ENCODE results near the gene B3GNT4. TPM values are rescaled to one million over a fixed set of nuclear protein-coding genes. Genes with fewer than 3 reads are reported as not detected.

Gene B3GNT4
- total and polyA plus RNA-seq, 7 donors: under 0.01 to 1.0 (median 0.55) TPM; not detected in 2

DNA sequence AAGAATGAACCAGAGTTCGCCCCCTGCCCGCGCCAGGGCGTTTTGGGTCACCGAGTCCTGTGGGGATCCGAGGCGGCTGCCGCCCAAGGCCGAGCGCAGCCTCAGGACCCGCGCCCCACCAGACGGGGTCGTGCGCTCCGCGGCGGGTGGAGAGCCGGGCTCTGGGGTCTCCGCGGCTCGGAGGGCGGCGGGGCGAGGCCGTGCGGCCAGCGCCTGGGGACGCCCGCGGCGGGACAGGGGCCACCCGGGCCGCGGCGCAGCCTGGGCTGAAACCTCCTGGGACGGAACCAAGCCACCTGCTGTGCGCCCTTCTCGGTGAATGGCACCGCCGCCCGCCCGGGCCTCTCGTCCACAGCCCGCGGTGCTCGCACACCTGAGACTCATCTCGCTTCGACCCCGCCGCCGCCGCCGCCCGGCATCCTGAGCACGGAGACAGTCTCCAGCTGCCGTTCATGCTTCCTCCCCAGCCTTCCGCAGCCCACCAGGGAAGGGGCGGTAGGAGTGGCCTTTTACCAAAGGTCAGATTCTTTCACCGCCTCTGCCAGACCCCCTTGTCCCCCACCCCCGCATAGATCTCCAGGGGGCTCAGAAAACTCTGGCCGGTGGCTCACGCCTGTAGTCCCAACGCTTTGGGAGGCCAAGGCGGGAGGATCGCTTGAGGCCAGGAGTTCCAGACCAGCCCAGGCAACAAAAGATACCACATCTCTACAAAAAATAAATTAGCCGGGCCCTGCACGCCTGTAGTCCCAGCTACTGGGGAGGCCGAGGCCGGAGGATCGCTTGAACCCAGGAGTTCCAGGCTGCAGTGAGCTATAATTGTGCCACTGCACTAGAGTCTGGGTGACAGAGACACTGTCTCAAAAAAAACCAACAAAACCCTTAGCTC is 901 bp downstream of the B3GNT4 start:
- Histone ChIP-seq H3K4me3 (peak overlapping the region in 3 of 4 donors; percentile 46 to 58 (median 57)), H3K27ac (no peak overlapping the region), H3K9me3 (no peaks in the 10 kb centered on the region), H3K4me1 (peaks cover 0 to 20% (median 19%) of the 10 kb centered on the region in 4 donors), H3K27me3 (peaks cover 15 to 68% (median 58%) of the 10 kb centered on the region in 3 donors), H3K36me3 (peaks cover 12 to 27% (median 24%) of the 10 kb centered on the region in 4 donors)
- WGBS, 2 donors: 10% methylated on average over 71 of the region's 71 CpGs
- no peak for DNase-seq
- TF ChIP-seq, protein P1, sequence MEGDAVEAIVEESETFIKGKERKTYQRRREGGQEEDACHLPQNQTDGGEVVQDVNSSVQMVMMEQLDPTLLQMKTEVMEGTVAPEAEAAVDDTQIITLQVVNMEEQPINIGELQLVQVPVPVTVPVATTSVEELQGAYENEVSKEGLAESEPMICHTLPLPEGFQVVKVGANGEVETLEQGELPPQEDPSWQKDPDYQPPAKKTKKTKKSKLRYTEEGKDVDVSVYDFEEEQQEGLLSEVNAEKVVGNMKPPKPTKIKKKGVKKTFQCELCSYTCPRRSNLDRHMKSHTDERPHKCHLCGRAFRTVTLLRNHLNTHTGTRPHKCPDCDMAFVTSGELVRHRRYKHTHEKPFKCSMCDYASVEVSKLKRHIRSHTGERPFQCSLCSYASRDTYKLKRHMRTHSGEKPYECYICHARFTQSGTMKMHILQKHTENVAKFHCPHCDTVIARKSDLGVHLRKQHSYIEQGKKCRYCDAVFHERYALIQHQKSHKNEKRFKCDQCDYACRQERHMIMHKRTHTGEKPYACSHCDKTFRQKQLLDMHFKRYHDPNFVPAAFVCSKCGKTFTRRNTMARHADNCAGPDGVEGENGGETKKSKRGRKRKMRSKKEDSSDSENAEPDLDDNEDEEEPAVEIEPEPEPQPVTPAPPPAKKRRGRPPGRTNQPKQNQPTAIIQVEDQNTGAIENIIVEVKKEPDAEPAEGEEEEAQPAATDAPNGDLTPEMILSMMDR (IDR thresholded peaks at IDR 0.05): no peak
- TF ChIP-seq POLR2A (IDR thresholded peaks at IDR 0.05) (no peak), POLR2AphosphoS5 (IDR thresholded peaks at IDR 0.05) (no peak), EP300 (IDR thresholded peaks at IDR 0.05) (no peak)
- intact Hi-C loops (cut with DNase I): no loop called here

DNA sequence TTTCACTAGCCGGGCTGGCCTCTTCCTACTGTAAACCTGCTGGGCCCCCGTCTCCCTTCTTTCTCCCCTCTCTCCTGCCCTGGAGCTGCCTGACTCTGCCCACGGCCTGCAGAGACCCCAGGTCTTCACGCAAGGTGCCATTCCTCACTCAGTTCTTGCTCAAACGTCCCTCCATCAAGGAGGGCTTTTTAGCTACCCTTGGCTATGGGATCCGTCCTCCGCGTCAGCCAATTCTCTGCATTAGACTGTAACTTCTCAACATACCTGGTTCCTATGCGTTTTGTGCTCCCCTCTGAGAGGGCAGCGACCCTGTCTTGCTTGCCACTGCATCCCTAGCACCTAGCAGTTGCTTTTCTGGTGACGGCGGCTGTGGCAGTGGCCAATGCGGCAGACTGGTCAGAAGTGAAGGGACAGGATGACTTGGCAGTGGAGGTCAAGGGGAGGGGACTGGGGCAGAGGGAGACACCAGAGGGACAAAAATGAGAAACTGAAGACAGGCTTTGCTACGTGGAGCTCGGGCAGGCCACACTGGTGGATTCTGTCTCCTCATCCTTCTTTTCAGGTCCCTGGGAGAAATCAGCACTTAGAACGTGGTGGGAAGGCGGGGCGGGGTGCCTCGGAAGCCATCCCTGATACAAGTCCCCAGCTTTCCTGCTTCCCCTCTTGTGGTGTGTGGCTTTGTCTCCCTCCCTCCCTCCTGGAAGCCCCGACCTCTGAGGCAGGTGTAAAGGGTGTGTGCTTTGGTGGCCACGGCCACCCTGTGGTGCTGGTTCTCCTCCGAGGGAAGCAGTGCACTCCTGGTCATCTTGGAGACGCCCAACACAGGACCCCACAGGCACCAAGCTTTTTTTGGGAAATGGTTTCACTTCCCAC is 1.8 kb downstream of the B3GNT4 start:
- no peaks in the 10 kb centered on the region for H3K9me3 ChIP-seq
- no peak overlapping the region for H3K4me3 ChIP-seq
- intact Hi-C loops (cut with DNase I): no loop called here
- H3K4me1 ChIP-seq: peaks cover 0 to 20% (median 19%) of the 10 kb centered on the region in 4 donors
- H3K27me3 ChIP-seq: peaks cover 15 to 59% (median 51%) of the 10 kb centered on the region in 3 donors
- H3K27ac ChIP-seq: no peak overlapping the region
- peaks cover 12 to 36% (median 29%) of the 10 kb centered on the region in 4 donors for H3K36me3 ChIP-seq
- WGBS, 2 donors: 36 to 48% methylated on average over 23 of the region's 23 CpGs
- no peak for DNase-seq
- TF ChIP-seq, protein P1 (IDR thresholded peaks at IDR 0.05): no peak
- peak in 2 of 4 donors; percentile 11 to 14 for TF ChIP-seq POLR2AphosphoS5 (IDR thresholded peaks at IDR 0.05)

DNA sequence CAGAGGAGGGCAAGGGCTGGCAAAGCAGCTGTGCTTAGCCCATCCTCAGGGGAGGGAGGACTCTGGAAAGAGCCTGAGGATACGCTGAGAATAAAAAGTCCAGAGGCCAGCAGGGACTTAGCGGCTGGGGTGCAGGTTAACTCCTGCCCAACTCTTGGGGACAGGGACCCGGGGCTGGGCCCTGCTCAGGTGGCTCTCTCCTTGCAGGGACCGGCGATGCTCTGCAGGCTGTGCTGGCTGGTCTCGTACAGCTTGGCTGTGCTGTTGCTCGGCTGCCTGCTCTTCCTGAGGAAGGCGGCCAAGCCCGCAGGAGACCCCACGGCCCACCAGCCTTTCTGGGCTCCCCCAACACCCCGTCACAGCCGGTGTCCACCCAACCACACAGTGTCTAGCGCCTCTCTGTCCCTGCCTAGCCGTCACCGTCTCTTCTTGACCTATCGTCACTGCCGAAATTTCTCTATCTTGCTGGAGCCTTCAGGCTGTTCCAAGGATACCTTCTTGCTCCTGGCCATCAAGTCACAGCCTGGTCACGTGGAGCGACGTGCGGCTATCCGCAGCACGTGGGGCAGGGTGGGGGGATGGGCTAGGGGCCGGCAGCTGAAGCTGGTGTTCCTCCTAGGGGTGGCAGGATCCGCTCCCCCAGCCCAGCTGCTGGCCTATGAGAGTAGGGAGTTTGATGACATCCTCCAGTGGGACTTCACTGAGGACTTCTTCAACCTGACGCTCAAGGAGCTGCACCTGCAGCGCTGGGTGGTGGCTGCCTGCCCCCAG is 2.8 kb downstream of the B3GNT4 start:
- WGBS, 2 donors: 60 to 81% methylated on average over 27 of the region's 27 CpGs
- no peak overlapping the region for H3K4me3 ChIP-seq
- H3K36me3 ChIP-seq: peaks cover 12 to 46% (median 31%) of the 10 kb centered on the region in 4 donors
- no peak for DNase-seq
- no peak for TF ChIP-seq POLR2AphosphoS5 (IDR thresholded peaks at IDR 0.05)
- H3K27ac ChIP-seq: no peak overlapping the region
- peaks cover 0 to 20% (median 19%) of the 10 kb centered on the region in 4 donors for H3K4me1 ChIP-seq
- H3K9me3 ChIP-seq: no peaks in the 10 kb centered on the region
- peaks cover 12 to 49% (median 41%) of the 10 kb centered on the region in 3 donors for H3K27me3 ChIP-seq
- intact Hi-C loops (cut with DNase I): no loop called here

DNA sequence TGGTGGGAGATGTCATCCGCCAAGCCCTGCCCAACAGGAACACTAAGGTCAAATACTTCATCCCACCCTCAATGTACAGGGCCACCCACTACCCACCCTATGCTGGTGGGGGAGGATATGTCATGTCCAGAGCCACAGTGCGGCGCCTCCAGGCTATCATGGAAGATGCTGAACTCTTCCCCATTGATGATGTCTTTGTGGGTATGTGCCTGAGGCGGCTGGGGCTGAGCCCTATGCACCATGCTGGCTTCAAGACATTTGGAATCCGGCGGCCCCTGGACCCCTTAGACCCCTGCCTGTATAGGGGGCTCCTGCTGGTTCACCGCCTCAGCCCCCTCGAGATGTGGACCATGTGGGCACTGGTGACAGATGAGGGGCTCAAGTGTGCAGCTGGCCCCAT is 3.5 kb downstream of the B3GNT4 start:
- intact Hi-C loops (cut with DNase I): no loop called here
- 87 to 94% methylated on average over 8 of the region's 8 CpGs for WGBS, 2 donors
- TF ChIP-seq, protein P1 (IDR thresholded peaks at IDR 0.05): no peak
- TF ChIP-seq POLR2AphosphoS5 (IDR thresholded peaks at IDR 0.05) (no peak), EP300 (IDR thresholded peaks at IDR 0.05) (no peak), POLR2A (IDR thresholded peaks at IDR 0.05) (no peak)
- no peak for DNase-seq
- H3K27me3 ChIP-seq: peaks cover 12 to 42% (median 34%) of the 10 kb centered on the region in 3 donors
- H3K9me3 ChIP-seq: no peaks in the 10 kb centered on the region
- no peak overlapping the region for H3K27ac ChIP-seq
- no peak overlapping the region for H3K4me3 ChIP-seq
- peaks cover 12 to 53% (median 36%) of the 10 kb centered on the region in 4 donors for H3K36me3 ChIP-seq
- peaks cover 0 to 20% (median 19%) of the 10 kb centered on the region in 4 donors for H3K4me1 ChIP-seq

Data from sigmoid colon (tissue), 7 donors.